OCI-LY1 (cell line): ENCODE results near the gene CMTR1.

Experiments used
- H2AFZ ChIP-seq: fragments of 200-600 bp; sonication (generic), shearing (Covaris generic); 2 replicates; pipeline ENCODE4 v1.6.0; 2014; ENCODE audit warnings: antibody characterized with exemption, mild to moderate bottlenecking, low read length
- H3F3A ChIP-seq: fragments of 200-600 bp; sonication (generic), shearing (Covaris generic); 2 replicates; pipeline ENCODE4 v1.6.0; 2014; ENCODE audit warnings: mild to moderate bottlenecking, antibody characterized with exemption, low read length, moderate library complexity; ENCODE audit not compliant: insufficient read depth
- H3K27ac ChIP-seq: fragments of 200-600 bp; sonication (generic); 2 replicates; pipeline ENCODE4 v1.5.1; 2014; ENCODE audit warnings: low read length, mixed run types, mild to moderate bottlenecking, low read depth; ENCODE audit not compliant: poor library complexity, severe bottlenecking
- H3K27me3 ChIP-seq: fragments of 200-600 bp; sonication (generic); 2 replicates; pipeline ENCODE4 v1.6.0; 2014; ENCODE audit warnings: antibody characterized with exemption, mild to moderate bottlenecking, low read length, moderate library complexity; ENCODE audit not compliant: insufficient read depth
- H3K36me3 ChIP-seq: fragments of 200-600 bp; sonication (generic); 2 replicates; pipeline ENCODE4 v1.6.1; 2014; ENCODE audit warnings: mild to moderate bottlenecking, antibody characterized with exemption, low read length, moderate library complexity, mixed read lengths; ENCODE audit not compliant: insufficient read depth
- H3K4me1 ChIP-seq: fragments of 200-600 bp; sonication (generic); 2 replicates; pipeline ENCODE4 v1.5.1; 2014; ENCODE audit warnings: mild to moderate bottlenecking, low read length, moderate library complexity; ENCODE audit not compliant: insufficient read depth, severe bottlenecking
- H3K4me2 ChIP-seq: fragments of 200-600 bp; sonication (generic), shearing (Covaris generic); 2 replicates; pipeline ENCODE4 v1.6.1; 2014; ENCODE audit warnings: low read length
- H3K4me3 ChIP-seq: fragments of 200-600 bp; sonication (generic); 2 replicates; pipeline ENCODE4 v1.5.1; 2014; ENCODE audit warnings: low read length, low read depth, mild to moderate bottlenecking, mixed read lengths; ENCODE audit not compliant: poor library complexity, severe bottlenecking
- H3K79me2 ChIP-seq: fragments of 200-600 bp; shearing (Covaris generic); 2 replicates; pipeline ENCODE4 v1.6.1; 2016; ENCODE audit warnings: mixed run types, low read length, mixed read lengths; ENCODE audit not compliant: insufficient read depth
- H3K9ac ChIP-seq: fragments of 200-600 bp; sonication (generic), shearing (Covaris generic); 2 replicates; pipeline ENCODE4 v1.6.1; 2014; ENCODE audit warnings: mild to moderate bottlenecking, low read length, mixed read lengths
- H3K9me2 ChIP-seq: fragments of 200-600 bp; sonication (generic), shearing (Covaris generic); 2 replicates; pipeline ENCODE4 v1.6.1; 2014; ENCODE audit warnings: low read depth, mild to moderate bottlenecking, low read length, mixed read lengths
- H3K9me3 ChIP-seq: fragments of 200-600 bp; shearing (Covaris generic); 2 replicates; pipeline ENCODE4 v1.6.1; 2014; ENCODE audit warnings: low read length, mixed read lengths
- H4K20me1 ChIP-seq: fragments of 200-600 bp; sonication (generic), shearing (Covaris generic); 2 replicates; pipeline ENCODE4 v1.6.0; 2016; ENCODE audit warnings: mild to moderate bottlenecking, low read length; ENCODE audit not compliant: insufficient read depth
- EZH2 ChIP-seq: fragments of 200-600 bp; sonication (generic), shearing (Covaris generic); IDR thresholded peaks from 2 replicates; pipeline ENCODE4 v1.8.0; 2017; ENCODE audit warnings: borderline replicate concordance, mixed run types, mild to moderate bottlenecking, antibody characterized with exemption, low read length, moderate library complexity, mixed read lengths
- TF ChIP-seq, protein P1 (sequence below): fragments of 200-600 bp; sonication (generic), shearing (Covaris generic); IDR thresholded peaks from 2 replicates; pipeline ENCODE4 v1.5.1; 2017; ENCODE audit warnings: mild to moderate bottlenecking, antibody characterized with exemption, low read length, moderate library complexity, mixed read lengths

CMTR1 gene

DNA sequence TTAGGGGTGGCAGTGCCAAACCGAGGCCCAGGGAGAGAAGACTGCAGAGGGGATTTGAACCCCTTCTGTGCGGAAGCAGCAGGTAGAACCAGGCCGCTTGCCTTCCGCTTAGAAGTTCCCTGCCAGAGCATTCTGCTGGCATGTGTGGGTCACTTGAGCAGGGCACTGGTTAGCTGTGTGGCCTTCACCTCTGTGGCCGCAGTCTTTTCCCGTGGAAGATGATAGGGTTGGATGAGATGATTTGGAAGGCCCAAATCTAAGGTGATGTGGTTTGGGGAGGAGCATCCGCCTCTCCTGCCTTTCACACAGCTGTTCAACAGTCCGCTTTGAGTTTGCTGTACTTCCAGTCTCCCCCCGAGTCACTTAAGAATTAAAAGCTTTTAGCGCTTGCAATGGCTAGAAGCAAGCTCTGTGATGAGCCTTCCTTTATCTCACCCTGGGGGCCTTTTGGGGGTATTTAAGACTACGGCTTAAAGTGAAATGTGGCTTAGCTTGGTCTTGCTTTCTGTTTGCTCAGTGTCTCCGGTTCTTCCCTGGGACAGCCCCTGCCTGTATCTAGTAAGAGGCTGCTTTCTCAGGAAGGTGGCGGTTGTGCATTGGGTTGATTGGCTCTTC is 743 bp downstream of the CMTR1 start:
- Histone ChIP-seq H3K36me3 (peaks cover 26% of the 10 kb centered on the region), H3K27me3 (no peaks in the 10 kb centered on the region), H3K4me2 (peak overlapping the region; percentile 76), H3F3A (no peaks in the 10 kb centered on the region), H3K9me2 (no peaks in the 10 kb centered on the region), H3K9me3 (no peaks in the 10 kb centered on the region), H4K20me1 (no peaks in the 10 kb centered on the region), H3K4me1 (peaks cover 31% of the 10 kb centered on the region), H3K27ac (peak overlapping the region; percentile 62), H3K79me2 (no peaks in the 10 kb centered on the region), H3K9ac (peak overlapping the region; percentile 90), H3K4me3 (peak overlapping the region; percentile 88), H2AFZ (no peak overlapping the region)
- no peak for TF ChIP-seq EZH2
- TF ChIP-seq, protein P1, sequence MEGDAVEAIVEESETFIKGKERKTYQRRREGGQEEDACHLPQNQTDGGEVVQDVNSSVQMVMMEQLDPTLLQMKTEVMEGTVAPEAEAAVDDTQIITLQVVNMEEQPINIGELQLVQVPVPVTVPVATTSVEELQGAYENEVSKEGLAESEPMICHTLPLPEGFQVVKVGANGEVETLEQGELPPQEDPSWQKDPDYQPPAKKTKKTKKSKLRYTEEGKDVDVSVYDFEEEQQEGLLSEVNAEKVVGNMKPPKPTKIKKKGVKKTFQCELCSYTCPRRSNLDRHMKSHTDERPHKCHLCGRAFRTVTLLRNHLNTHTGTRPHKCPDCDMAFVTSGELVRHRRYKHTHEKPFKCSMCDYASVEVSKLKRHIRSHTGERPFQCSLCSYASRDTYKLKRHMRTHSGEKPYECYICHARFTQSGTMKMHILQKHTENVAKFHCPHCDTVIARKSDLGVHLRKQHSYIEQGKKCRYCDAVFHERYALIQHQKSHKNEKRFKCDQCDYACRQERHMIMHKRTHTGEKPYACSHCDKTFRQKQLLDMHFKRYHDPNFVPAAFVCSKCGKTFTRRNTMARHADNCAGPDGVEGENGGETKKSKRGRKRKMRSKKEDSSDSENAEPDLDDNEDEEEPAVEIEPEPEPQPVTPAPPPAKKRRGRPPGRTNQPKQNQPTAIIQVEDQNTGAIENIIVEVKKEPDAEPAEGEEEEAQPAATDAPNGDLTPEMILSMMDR: no peak

DNA sequence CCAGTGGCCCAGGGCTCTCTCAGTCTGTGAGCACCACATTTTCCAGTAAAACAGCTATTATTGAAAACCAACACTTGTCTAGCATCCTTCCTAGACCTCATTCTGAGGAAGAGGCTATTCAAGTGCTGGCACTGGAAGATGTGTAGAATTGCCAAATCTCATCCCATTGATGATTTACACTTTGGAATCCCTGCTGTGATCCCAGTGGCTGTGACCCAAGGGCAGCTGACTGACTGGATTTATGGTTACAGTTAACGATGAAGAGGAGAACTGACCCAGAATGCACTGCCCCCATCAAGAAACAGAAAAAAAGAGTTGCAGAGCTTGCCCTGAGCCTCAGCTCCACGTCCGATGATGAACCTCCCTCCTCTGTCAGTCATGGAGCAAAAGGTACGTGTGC is 2.4 kb downstream of the CMTR1 start:
- H3K27ac ChIP-seq: no peak overlapping the region
- H3K4me3 ChIP-seq: no peak overlapping the region
- H3K79me2 ChIP-seq: no peaks in the 10 kb centered on the region
- H3K4me2 ChIP-seq: peak overlapping the region; percentile 7; the same call in 1 of the 2 replicates
- no peaks in the 10 kb centered on the region for H3K27me3 ChIP-seq
- H3K9me2 ChIP-seq: no peaks in the 10 kb centered on the region
- peaks cover 39% of the 10 kb centered on the region; the same call in 1 of the 2 replicates for H3K36me3 ChIP-seq
- H3F3A ChIP-seq: no peaks in the 10 kb centered on the region
- no peak overlapping the region for H2AFZ ChIP-seq
- H3K9me3 ChIP-seq: no peaks in the 10 kb centered on the region
- H3K4me1 ChIP-seq: peaks cover 27% of the 10 kb centered on the region
- TF ChIP-seq EZH2: no peak
- TF ChIP-seq, protein P1: no peak
- no peaks in the 10 kb centered on the region for H4K20me1 ChIP-seq
- no peak overlapping the region for H3K9ac ChIP-seq

DNA sequence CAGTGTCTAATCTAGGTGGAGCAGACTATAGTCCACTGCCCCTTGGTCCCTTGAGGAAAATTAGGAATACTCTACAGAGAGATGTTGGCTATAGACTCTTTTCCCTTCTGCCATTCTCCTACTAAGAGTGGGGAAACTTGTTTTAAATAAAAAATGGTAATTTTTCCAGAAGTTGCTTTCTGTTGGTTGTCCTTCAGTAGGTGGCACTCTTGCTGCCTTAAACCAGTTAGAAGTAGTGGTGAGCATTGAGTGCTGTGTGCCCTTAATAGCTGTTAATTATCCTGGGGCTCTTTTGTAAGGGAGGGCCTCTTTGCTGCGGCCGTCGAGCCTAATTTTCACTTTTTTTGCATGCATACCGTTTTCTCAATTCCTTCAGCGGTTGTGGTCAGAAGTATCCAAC is 2.8 kb downstream of the CMTR1 start:
- no peak overlapping the region for H3K4me3 ChIP-seq
- peaks cover 27% of the 10 kb centered on the region for H3K4me1 ChIP-seq
- H3K9ac ChIP-seq: no peak overlapping the region
- H3K36me3 ChIP-seq: peaks cover 42% of the 10 kb centered on the region; the same call in 1 of the 2 replicates
- H3K27me3 ChIP-seq: no peaks in the 10 kb centered on the region
- H3K79me2 ChIP-seq: no peaks in the 10 kb centered on the region
- no peaks in the 10 kb centered on the region for H3K9me3 ChIP-seq
- H2AFZ ChIP-seq: no peak overlapping the region
- no peaks in the 10 kb centered on the region for H3K9me2 ChIP-seq
- TF ChIP-seq EZH2: no peak
- TF ChIP-seq, protein P1: peak; percentile 39; the same call in 1 of the 2 replicates
- no peaks in the 10 kb centered on the region for H4K20me1 ChIP-seq
- peak overlapping the region; percentile 7; the same call in 1 of the 2 replicates for H3K4me2 ChIP-seq
- no peak overlapping the region for H3K27ac ChIP-seq
- H3F3A ChIP-seq: no peaks in the 10 kb centered on the region
